ENCODE results near the gene CDH4.

- TF ChIP-seq, protein P1, sequence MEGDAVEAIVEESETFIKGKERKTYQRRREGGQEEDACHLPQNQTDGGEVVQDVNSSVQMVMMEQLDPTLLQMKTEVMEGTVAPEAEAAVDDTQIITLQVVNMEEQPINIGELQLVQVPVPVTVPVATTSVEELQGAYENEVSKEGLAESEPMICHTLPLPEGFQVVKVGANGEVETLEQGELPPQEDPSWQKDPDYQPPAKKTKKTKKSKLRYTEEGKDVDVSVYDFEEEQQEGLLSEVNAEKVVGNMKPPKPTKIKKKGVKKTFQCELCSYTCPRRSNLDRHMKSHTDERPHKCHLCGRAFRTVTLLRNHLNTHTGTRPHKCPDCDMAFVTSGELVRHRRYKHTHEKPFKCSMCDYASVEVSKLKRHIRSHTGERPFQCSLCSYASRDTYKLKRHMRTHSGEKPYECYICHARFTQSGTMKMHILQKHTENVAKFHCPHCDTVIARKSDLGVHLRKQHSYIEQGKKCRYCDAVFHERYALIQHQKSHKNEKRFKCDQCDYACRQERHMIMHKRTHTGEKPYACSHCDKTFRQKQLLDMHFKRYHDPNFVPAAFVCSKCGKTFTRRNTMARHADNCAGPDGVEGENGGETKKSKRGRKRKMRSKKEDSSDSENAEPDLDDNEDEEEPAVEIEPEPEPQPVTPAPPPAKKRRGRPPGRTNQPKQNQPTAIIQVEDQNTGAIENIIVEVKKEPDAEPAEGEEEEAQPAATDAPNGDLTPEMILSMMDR (IDR thresholded peaks at IDR 0.05) = no peak
- TF ChIP-seq POLR2A (IDR thresholded peaks at IDR 0.05) = no peak
Measured at GRCh38 chr20:61306937-61307475, 54.9 kb downstream of the CDH4 start.
